GM18502 (cell line): Measurements from ENCODE around the gene CCDC85B.

Source experiments
- ATAC-seq: cut with Tn5 transposase; IDR thresholded peaks from one replicate; pipeline ENCODE4 v1.9.1; 2021; ENCODE audit warnings: mild to moderate bottlenecking; ENCODE audit not compliant: unreplicated experiment, poor library complexity

Gene CCDC85B

GRCh38 chr11:65867284-65868071 is 23.0 kb upstream of the CCDC85B start:
- ATAC-seq = no peak

DNA sequence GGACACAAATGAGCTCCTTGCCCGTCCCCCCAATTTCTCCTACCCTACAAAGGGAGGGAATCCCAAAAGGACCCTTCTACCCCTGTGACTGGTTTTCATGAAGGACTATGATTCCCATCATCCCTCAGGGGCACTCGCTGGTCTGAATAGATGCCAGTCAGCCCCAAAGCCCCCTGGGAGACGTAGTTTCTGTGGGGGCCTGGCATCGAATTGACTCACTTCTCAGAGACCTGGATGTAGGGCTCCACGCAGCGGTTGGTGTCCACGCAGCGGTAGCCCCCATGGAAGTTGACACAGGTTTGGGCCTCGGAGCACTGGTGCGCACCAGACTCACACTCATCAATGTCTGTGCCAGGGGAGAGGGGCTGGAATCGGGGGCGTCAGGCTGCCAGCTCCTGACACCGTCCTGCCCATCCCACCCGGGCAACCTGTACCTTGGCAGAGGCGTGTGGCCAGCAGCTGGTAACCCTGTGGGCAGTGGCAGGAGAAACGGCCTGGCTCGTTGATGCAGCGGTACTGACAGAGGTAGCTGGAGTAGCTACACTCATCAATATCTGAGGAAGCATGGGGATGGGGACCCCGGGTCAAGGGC is 22.3 kb upstream of the CCDC85B start:
- no peak for ATAC-seq

DNA sequence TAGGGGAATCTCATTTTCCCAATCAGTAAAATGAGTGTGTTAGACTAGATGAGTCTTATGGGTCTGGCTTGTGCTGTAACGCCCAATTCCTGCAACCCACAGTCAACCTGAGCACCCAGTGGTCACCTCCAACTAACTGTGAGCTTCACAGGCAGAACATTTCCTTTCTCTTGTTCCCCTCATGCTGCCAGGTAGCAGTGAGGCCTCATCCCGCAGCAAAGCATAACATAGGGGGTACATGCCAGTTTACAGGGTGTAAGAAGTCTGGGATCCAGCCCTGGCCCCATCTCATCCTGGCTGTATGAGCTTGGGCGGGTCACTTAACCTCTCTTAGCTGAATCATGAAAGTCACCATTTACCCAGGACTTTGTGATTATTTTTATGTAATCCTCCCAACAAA is 21.6 kb upstream of the CCDC85B start:
- ATAC-seq = no peak

- no peak for ATAC-seq
Observed at GRCh38 chr11:65869643-65870306, 20.7 kb upstream of the CCDC85B start.

DNA sequence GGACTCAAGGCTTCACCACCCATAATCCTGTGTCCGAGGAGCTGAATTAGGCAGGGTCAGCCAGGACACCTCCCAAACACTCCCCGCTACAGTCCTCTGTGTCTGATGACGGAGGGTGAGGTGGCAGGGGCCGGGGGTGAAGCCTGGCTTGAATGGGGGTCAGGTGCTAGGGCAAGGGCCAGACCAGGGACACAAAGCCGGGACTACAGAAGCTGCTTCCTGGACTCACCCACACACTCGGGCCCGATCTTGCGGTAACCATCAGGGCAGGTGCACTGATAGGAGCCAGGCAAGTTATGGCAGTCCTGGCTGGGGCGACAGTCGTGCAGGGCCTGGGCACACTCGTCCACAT is 20.2 kb upstream of the CCDC85B start:
- ATAC-seq = no peak

- no peak for ATAC-seq
Observed at GRCh38 chr11:65870706-65871681, 19.5 kb upstream of the CCDC85B start.

GRCh38 chr11:65871811-65872548 is 18.5 kb upstream of the CCDC85B start:
- no peak for ATAC-seq

DNA sequence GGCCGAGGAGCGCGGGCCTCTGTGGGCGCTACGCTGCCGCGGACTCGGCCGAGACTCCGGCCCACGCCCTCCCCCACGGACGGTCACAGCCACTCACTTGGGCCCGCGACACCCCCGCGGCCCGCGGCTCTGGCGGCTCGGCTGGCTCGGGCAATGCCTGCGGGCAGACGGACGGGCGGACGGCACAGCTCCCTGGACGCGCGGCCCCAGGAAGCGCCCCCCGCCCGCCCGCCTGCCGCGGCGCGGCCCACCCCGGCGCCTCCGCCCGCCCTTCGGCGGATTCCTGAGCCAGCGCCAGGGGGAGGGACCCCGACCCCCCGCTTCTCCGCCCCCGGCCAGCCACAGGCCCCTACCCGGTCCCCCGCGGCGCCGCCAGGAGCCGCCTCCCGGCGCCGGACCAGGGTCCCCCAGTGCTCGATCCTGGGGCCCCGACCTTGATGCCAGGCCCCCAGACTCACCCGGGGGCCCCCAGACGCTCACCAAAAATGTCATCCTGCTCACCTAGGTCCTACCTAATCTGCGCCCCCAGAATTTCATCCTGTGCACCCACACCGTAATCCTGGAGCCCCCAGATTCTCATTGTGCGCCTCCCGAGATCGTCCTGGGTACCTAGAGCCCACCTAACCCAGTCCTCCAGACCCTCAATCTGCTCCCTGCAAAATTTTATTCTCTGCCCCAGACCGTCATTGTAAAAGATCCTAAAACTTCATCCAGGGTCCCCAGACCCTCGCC is 17.7 kb upstream of the CCDC85B start, which contains the start of gene EFEMP2:
TSS of gene EFEMP2 (minus strand) at position 215 of the 732 bp plus-strand sequence. CDS start 446 bp downstream, outside the sequence.
- no peak for ATAC-seq

DNA sequence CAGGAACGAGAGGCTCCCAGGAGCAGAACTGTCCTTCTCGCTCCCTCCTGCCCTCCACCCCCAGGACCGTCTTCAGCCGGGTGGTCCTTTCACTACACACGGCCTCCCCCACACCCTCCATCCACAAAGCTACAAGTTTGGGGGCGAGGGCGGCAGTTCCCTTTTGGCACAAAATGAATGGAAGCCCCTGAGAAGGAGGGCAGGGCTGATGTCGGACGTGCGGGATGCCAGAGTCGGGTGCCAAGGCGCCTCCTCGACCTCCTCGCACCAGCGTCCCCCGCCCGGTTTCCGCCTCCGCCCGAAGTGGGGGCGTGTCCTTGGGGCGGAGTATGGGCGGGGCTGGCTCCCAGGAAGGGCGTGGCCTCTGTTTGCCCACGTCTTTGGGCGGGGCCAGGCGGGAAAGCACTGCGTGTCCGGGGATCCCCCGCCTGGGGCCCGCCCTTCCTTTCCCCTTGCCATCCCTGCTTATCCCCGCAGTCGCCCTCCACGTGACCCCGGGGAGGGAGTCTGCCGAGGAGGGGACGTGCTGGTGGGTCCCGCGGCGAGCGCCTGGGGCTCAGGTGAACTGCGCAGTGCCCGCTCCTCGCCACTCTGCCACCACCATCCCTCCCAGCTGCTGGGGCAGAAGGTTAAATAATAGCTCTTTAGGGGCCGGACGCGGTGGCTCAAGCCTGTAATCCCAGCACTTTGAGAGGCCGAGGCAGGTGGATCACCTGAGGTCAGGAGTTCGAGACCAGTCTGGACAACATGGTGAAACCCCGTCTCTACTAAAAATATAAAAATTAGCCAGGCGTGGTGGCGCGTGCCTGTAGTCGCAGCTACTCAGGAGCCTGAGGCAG is 16.9 kb upstream of the CCDC85B start:
- ATAC-seq = peak; percentile 81

GRCh38 chr11:65879617-65880016 is 10.9 kb upstream of the CCDC85B start, which contains the start of gene CTSW:
CTSW (plus strand) TSS chr11:65879837; CDS start chr11:65879855, 18 bp downstream.
- no peak for ATAC-seq

DNA sequence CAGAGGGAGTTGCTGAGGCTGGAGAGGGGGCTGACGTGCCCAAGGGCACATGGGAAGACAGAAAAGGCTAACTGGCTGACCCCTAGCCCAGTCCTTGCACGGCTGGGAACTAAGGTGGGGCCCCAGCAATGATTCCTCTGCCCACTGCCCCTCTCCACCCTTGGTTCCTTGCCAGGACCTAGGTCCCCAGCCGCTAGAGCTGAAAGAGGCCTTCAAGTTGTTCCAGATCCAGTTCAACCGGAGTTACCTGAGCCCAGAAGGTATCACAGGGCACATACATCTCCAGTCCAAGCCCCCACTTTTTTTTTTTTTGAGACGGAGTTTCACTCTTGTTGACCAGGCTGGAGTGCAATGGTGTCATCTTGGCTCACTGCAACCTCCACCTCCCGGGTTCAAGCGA is 10.4 kb upstream of the CCDC85B start:
- ATAC-seq = no peak

DNA sequence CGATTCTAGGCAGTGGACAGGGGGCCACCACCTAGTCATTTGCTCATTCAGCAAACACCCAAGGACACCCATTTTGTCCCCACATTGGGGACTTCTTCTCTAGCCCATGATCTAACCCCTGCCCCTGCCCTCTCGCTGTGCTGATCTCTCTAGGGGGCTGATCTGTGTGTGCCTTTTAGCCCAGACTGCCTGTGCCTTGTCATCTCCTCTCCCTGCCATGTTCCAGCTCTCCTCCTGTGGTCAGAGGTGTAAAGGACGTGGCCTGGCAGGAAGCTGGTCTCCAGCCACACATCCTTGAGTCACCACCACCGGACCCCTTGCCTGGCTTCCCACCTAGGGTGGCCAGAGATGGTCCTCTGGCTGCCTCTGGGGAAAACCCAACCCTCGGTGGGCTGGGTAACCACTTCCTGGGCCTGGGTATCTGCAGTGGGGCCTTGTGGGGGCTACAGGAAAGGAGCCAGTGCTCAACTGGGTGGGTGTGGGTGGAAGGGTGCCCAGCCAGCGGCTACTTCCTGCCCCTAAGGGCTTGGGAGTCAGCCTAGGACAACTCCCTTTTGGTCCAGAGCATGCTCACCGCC is 9.5 kb upstream of the CCDC85B start:
- ATAC-seq = no peak

DNA sequence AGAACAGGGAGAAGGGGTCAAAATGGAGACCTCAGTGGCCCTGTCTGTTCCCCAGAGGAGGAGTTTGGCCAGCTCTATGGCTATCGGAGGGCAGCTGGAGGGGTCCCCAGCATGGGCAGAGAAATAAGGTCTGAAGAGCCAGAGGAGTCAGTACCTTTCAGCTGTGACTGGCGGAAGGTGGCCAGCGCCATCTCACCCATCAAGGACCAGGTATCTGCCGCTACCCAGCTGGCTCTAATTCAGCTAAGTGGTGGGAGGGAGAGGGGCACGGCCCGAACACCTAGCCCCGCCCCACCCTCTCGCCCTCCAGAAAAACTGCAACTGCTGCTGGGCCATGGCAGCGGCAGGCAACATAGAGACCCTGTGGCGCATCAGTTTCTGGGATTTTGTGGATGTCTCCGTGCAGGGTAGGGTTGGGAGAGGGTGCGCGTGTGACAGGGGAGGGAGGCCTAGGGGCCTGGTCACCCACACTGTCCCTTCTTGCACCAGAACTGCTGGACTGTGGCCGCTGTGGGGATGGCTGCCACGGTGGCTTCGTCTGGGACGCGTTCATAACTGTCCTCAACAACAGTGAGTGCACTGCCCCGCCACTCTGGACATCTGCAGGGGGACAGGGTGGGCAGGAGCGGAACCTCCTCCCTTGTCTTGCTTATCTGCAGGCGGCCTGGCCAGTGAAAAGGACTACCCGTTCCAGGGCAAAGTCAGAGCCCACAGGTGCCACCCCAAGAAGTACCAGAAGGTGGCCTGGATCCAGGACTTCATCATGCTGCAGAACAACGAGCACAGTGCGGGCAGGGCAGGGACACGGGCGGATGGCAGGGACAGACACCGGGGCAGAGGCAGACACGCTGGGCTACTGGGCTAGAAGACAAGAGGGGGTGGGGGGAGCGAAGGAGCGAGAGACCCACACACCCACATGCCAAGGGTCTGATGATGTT is 8.1 kb upstream of the CCDC85B start:
- ATAC-seq = no peak

DNA sequence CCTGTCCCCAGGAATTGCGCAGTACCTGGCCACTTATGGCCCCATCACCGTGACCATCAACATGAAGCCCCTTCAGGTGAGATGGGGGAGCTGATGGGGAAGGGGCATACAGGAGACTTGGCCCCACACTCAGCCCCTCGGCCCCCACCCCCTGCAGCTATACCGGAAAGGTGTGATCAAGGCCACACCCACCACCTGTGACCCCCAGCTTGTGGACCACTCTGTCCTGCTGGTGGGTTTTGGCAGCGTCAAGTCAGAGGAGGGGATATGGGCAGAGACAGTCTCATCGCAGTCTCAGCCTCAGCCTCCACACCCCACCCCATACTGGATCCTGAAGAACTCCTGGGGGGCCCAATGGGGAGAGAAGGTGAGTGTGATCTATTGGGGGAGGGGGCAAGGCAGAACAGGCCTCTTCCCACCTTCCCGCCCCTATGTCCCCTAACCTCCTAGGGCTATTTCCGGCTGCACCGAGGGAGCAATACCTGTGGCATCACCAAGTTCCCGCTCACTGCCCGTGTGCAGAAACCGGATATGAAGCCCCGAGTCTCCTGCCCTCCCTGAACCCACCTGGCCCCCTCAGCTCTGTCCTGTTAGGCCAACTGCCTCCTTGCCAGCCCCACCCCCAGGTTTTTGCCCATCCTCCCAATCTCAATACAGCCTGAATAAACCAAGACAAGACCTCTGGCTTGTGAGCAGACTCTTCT is 7.3 kb upstream of the CCDC85B start:
- ATAC-seq = no peak

DNA sequence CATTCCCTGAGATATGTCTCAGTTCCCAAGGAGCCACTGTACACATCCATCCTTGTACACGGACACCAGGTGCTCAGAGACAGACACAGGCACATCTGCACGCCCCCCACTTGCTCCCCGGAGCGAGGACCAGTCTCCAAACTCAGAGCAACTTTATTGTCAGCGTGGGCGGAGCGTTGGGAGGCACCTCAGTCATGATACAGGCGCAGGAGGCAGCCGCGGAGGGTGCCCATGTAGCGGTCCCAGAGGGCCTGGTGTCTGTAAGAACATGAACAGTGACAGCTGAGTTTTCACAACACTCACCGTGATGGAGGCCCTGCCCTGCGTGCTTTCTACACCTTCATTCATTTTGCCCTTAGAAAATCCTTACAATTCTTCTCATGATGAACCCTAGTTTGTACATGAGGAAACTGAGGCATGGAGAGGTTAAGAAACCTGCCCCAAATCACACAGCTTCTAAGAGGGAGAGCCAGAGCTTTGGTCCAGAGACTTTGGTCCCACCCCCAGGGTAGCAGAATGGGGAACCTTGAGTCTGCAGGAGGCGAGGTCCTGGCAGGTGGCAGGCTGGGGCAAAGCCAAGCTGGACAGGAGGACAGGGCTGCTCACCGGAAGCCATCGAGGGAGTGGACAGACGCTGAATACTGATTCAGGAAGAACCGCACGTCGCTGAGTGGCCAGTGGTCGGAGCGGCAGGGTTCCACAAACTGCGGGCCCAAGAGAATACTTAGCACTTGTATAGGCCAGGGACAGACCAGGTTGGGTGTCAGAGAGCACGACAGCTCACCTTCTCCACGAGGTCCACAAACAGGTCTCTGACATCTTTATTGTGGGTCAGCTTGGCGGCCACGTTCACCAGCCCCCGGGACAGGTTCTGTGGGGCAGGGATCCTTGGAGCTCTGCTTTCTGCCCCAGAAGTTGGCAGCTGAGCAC is 6.4 kb upstream of the CCDC85B start:
- no peak for ATAC-seq
